H1 (cell line): ENCODE data around the gene TLE1. TPM values are rescaled to one million over a fixed set of nuclear protein-coding genes. Genes with fewer than 3 reads are reported as not detected.

Experiments used
- CTCF ChIA-PET: fragments of 300-600 bp; sonication (Branson Sonifier 250); formaldehyde crosslinking; loops from one replicate; lab custom pipeline; 2021; ENCODE audit not compliant: partially characterized antibody; lab: Charles Lee
- POLR2A ChIA-PET: fragments of 300-600 bp; sonication (Branson Sonifier 250); formaldehyde crosslinking; loops from one replicate; lab custom pipeline; 2021; ENCODE audit warnings: inconsistent platforms; ENCODE audit not compliant: partially characterized antibody; lab: Charles Lee
- DNase-seq, 2 experiments: peaks; one replicate each; pipeline versions ENCODE4 v3.0.0 to v3.0.0-alpha.2; 2010 to 2022; ENCODE audit warnings: low spot score in 2 of 2, low read depth in 1 of 2, mixed read lengths in 1 of 2
- FAIRE-seq: peaks from 2 replicates; lab custom pipeline; 2011; peaks lifted over from hg19 to GRCh38; lab: Jason Lieb, UNC
- H2AFZ ChIP-seq: 2 replicates; pipeline ENCODE4 v1.8.1; 2012; ENCODE audit warnings: low read length, inconsistent platforms
- H2AK5ac ChIP-seq: 2 replicates; pipeline ENCODE4 v1.6.1; 2013; ENCODE audit warnings: low read depth, low read length
- H2BK120ac ChIP-seq: replicated peaks from 2 replicates; pipeline ENCODE3; 2013; ENCODE audit warnings: low read depth, low read length, inconsistent platforms
- H2BK12ac ChIP-seq: 2 replicates; pipeline ENCODE4 v1.6.1; 2013; ENCODE audit warnings: low read depth, low read length
- H2BK15ac ChIP-seq: 2 replicates; pipeline ENCODE4 v1.6.1; 2013; ENCODE audit warnings: low read length
- H2BK20ac ChIP-seq: 2 replicates; pipeline ENCODE4 v1.6.1; 2013; ENCODE audit warnings: low read length
- H2BK5ac ChIP-seq: 2 replicates; pipeline ENCODE4 v1.6.1; 2013; ENCODE audit warnings: low read depth, low read length
- H3K14ac ChIP-seq: 2 replicates; pipeline ENCODE4 v1.6.1; 2013; ENCODE audit warnings: inconsistent platforms; ENCODE audit not compliant: insufficient read length
- H3K18ac ChIP-seq: 2 replicates; pipeline ENCODE4 v1.6.1; 2013; ENCODE audit warnings: low read length; ENCODE audit errors: extremely low read depth
- H3K23ac ChIP-seq: 2 replicates; pipeline ENCODE4 v1.6.1; 2013; ENCODE audit warnings: inconsistent platforms; ENCODE audit not compliant: insufficient read length
- H3K23me2 ChIP-seq: 2 replicates; pipeline ENCODE4 v1.6.1; 2013; ENCODE audit warnings: low read depth, low read length
- H3K27ac ChIP-seq: 2 replicates; pipeline ENCODE4 v1.6.1; 2011; ENCODE audit warnings: low read depth, low read length, inconsistent platforms
- H3K27me3 ChIP-seq, 4 experiments: replicated peaks in 1 of 4; 1 replicate in 1 of 4; 2 replicates in 3 of 4; pipeline versions ENCODE4 v1.6.1 to v1.8.1; 2011 to 2013; ENCODE audit warnings: low read length in 3 of 4, mild to moderate bottlenecking in 3 of 4, inconsistent platforms in 2 of 4, mixed read lengths in 2 of 4, moderate library complexity in 1 of 4; ENCODE audit not compliant: control insufficient read depth in 3 of 4, insufficient read depth in 3 of 4; ENCODE audit errors: extremely low read depth in 1 of 4
- H3K36me3 ChIP-seq, 4 experiments: 2 replicates each; pipeline versions ENCODE4 v1.6.1 to v1.8.1; 2011 to 2013; ENCODE audit warnings: mild to moderate bottlenecking in 4 of 4, low read length in 3 of 4, moderate library complexity in 2 of 4, control low read depth in 1 of 4, inconsistent platforms in 1 of 4; ENCODE audit not compliant: insufficient read depth in 4 of 4, control insufficient read depth in 2 of 4
- H3K4ac ChIP-seq: replicated peaks from 2 replicates; pipeline ENCODE3; 2013; ENCODE audit warnings: low read length, low read depth, mixed read lengths, inconsistent platforms; ENCODE audit not compliant: insufficient read length
- H3K4me1 ChIP-seq, 4 experiments: replicated peaks in 1 of 4; 1 replicate in 1 of 4; 2 replicates in 3 of 4; pipeline versions ENCODE4 v1.6.1 to v1.8.1; 2011 to 2013; ENCODE audit warnings: low read length in 3 of 4, inconsistent platforms in 2 of 4, mixed read lengths in 1 of 4; ENCODE audit not compliant: insufficient read depth in 4 of 4, control insufficient read depth in 3 of 4
- H3K4me2 ChIP-seq, 2 experiments: 2 replicates each; pipeline versions ENCODE4 v1.6.1 to v1.8.1; 2011 to 2013; ENCODE audit warnings: low read depth in 2 of 2, low read length in 2 of 2, control low read depth in 1 of 2, inconsistent platforms in 1 of 2, mild to moderate bottlenecking in 1 of 2; ENCODE audit not compliant: insufficient read depth in 1 of 2
- H3K4me3 ChIP-seq, 4 experiments: fragments of 200-600, 300-600 bp in 1 of 4; sonication (generic), shearing (Covaris generic), sonication (Bioruptor Twin) in 1 of 4; 2 replicates each; pipeline versions ENCODE4 v1.5.1 to v1.8.1; 2011 to 2016; ENCODE audit warnings: low read length in 4 of 4, low read depth in 3 of 4, control low read depth in 2 of 4, inconsistent platforms in 2 of 4, mild to moderate bottlenecking in 2 of 4, mixed read lengths in 1 of 4, moderate library complexity in 1 of 4; ENCODE audit not compliant: insufficient read depth in 2 of 4; ENCODE audit errors: extremely low read depth in 1 of 4
- H3K56ac ChIP-seq: replicated peaks from 2 replicates; pipeline ENCODE3; 2013; ENCODE audit warnings: low read depth, mild to moderate bottlenecking, mixed read lengths, low read length, inconsistent platforms; ENCODE audit not compliant: insufficient read length
- H3K79me1 ChIP-seq: 2 replicates; pipeline ENCODE4 v1.6.1; 2013; ENCODE audit warnings: low read depth, low read length, control low read depth
- H3K79me2 ChIP-seq, 2 experiments: 2 replicates each; pipeline versions ENCODE4 v1.6.1 to v1.8.1; 2012 to 2013; ENCODE audit warnings: low read length in 2 of 2, mild to moderate bottlenecking in 2 of 2, inconsistent platforms in 1 of 2; ENCODE audit not compliant: insufficient read depth in 2 of 2, control insufficient read depth in 1 of 2
- H3K9ac ChIP-seq, 4 experiments: replicated peaks in 1 of 4; 1 replicate in 1 of 4; 2 replicates in 3 of 4; pipeline versions ENCODE4 v1.6.1 to v1.8.1; 2011 to 2013; ENCODE audit warnings: low read depth in 3 of 4, low read length in 3 of 4, control low read depth in 2 of 4, mild to moderate bottlenecking in 2 of 4, moderate library complexity in 2 of 4, inconsistent platforms in 1 of 4; ENCODE audit errors: extremely low read depth in 1 of 4
- H3K9me3 ChIP-seq, 2 experiments: 2 replicates each; pipeline versions ENCODE4 v1.6.1 to v1.8.1; 2012 to 2013; ENCODE audit warnings: mild to moderate bottlenecking in 2 of 2, moderate library complexity in 2 of 2, control low read depth in 1 of 2, inconsistent platforms in 1 of 2, low read depth in 1 of 2, low read length in 1 of 2, mixed read lengths in 1 of 2; ENCODE audit not compliant: insufficient read depth in 2 of 2
- H4K20me1 ChIP-seq, 2 experiments: replicated peaks in 1 of 2; 2 replicates each; pipeline versions ENCODE3 to v1.8.1; 2011 to 2013; ENCODE audit warnings: inconsistent platforms in 2 of 2, low read length in 2 of 2, mild to moderate bottlenecking in 1 of 2; ENCODE audit not compliant: insufficient read depth in 2 of 2, control insufficient read depth in 1 of 2
- H4K5ac ChIP-seq: 2 replicates; pipeline ENCODE4 v1.6.1; 2013; ENCODE audit warnings: low read length, low read depth, mixed read lengths, inconsistent platforms; ENCODE audit not compliant: insufficient read length
- H4K8ac ChIP-seq: 2 replicates; pipeline ENCODE4 v1.8.0; 2013; ENCODE audit warnings: mild to moderate bottlenecking, moderate library complexity, low read length, inconsistent platforms; ENCODE audit not compliant: insufficient read depth; ENCODE audit errors: extremely low read depth
- H4K91ac ChIP-seq: replicated peaks from 2 replicates; pipeline ENCODE3; 2013; ENCODE audit warnings: low read length, mixed read lengths, inconsistent platforms; ENCODE audit not compliant: insufficient read length
- ATF3 ChIP-seq: IDR thresholded peaks from 2 replicates; pipeline ENCODE4 v1.6.1; 2011; ENCODE audit warnings: low read depth, mild to moderate bottlenecking, low read length; ENCODE audit not compliant: insufficient read depth
- CHD1 ChIP-seq: IDR thresholded peaks from 2 replicates; pipeline ENCODE4 v1.6.1; 2012; ENCODE audit warnings: low read depth, low read length, improper control_type of control experiment
- KDM5A ChIP-seq: fragments of 200-600 bp; IDR thresholded peaks from 2 replicates; pipeline ENCODE4 v1.7.1; 2012; ENCODE audit warnings: mild to moderate bottlenecking, low read length, inconsistent platforms, mixed read lengths
- WGBS, 2 experiments: shearing (Covaris generic) in 1 of 2; methylation state at CpG; one replicate each; pipeline versions ENCODE4 v1.1.6 to v1.1.7; 2013 to 2015; ENCODE audit warnings: low lambda C conversion rate in 2 of 2, mixed read lengths in 2 of 2, inconsistent platforms in 1 of 2, low coverage in 1 of 2, missing lambda C conversion rate in 1 of 2; ENCODE audit not compliant: insufficient replicate concordance in 2 of 2, insufficient coverage in 1 of 2, insufficient read length in 1 of 2; ENCODE audit errors: extremely low coverage in 1 of 2, missing lambda C conversion rate in 1 of 2; 5-methylcytosine and 5-hydroxymethylcytosine counted together
- polyA plus RNA-seq, 7 experiments: library from polyadenylated mRNA; depleted of rRNA in 3 of 7; stranded (reverse) in 5 of 7; unstranded in 2 of 7; fragments of >200 nt in 5 of 7; fragments of 200-250 nt in 2 of 7; gene quantifications; 1 replicate in 5 of 7; 2 replicates in 1 of 7; 4 replicates in 1 of 7; pipeline versions ENCODE4 v1.2.1 to v1.2.3, GENCODE V29; 2011 to 2013; ENCODE audit warnings: missing spikeins in 2 of 7, mixed read lengths in 2 of 7
- total RNA-seq: library from RNA; stranded (reverse); fragmentation: NEBNext Ultra II Directional; extraction: Animal tissue kit (Norgen Biotek cat#: 25700); gene quantifications from 2 replicates; pipeline ENCODE4 v1.2.1, GENCODE V29; 2021

The TLE1 gene
- total and polyA plus RNA-seq, 2 of the 8 experiments (the other 6 are each of a cell fraction or from before 2014, with no cell fraction given): 81.8 to 91.6 TPM

- no peak overlapping the region for H4K91ac ChIP-seq
- H3K27me3 ChIP-seq: no peaks in the 10 kb centered on the region
- peaks cover 0 to 40% of the 10 kb centered on the region in 2 experiments; a peak in 2 of 4 replicates for H3K79me2 ChIP-seq
- H3K36me3 ChIP-seq: peaks cover 4 to 31% (median 11%) of the 10 kb centered on the region in 4 experiments; a peak in 7 of 8 replicates
- no peak overlapping the region for H3K18ac ChIP-seq
- H4K20me1 ChIP-seq: peaks cover 4 to 6% of the 10 kb centered on the region in 2 experiments
- H2BK5ac ChIP-seq: no peak overlapping the region
- H3K27ac ChIP-seq: no peak overlapping the region
- H4K5ac ChIP-seq: no peak overlapping the region
- no peak overlapping the region for H3K4me3 ChIP-seq
- H2AFZ ChIP-seq: no peak overlapping the region
- no peak overlapping the region for H3K9ac ChIP-seq
- TF ChIP-seq ATF3 (no peak), CHD1 (no peak), KDM5A (no peak)
- H3K4me1 ChIP-seq: peaks cover 0 to 9% (median 3%) of the 10 kb centered on the region in 4 experiments; a peak in 4 of 7 replicates
- ChIA-PET CTCF (interaction anchor here (0.8 kb wide), 1 partner anchor 109 kb away, joined by 4 read pairs; no protein-coding TSS in a partner anchor), POLR2A (interaction anchor here (0.6 to 0.8 kb wide), 2 partner anchors 58 to 1508 kb away, joined by 3 to 4 read pairs; no protein-coding TSS in a partner anchor)
- no peaks in the 10 kb centered on the region for H3K23me2 ChIP-seq
- no peak overlapping the region for H2BK15ac ChIP-seq
- H3K56ac ChIP-seq: no peak overlapping the region
- H3K4me2 ChIP-seq: no peak overlapping the region
- H4K8ac ChIP-seq: no peak overlapping the region
- no peak overlapping the region for H3K14ac ChIP-seq
- H2BK20ac ChIP-seq: no peak overlapping the region
- 95% methylated on average over 1 of the region's 1 CpG; no CpG with 5 or more reads in 1 of the 2 experiments for WGBS, 2 experiments
- H2BK12ac ChIP-seq: no peak overlapping the region
- DNase-seq (no peak), FAIRE-seq (no peak)
- no peaks in the 10 kb centered on the region for H3K9me3 ChIP-seq
- H2BK120ac ChIP-seq: no peak overlapping the region
- no peak overlapping the region for H2AK5ac ChIP-seq
- no peak overlapping the region for H3K4ac ChIP-seq
- peaks cover 5% of the 10 kb centered on the region; the same call in 1 of the 2 replicates for H3K79me1 ChIP-seq
- H3K23ac ChIP-seq: no peak overlapping the region
Observed at GRCh38 chr9:81632599-81632998, 56.7 kb downstream of the TLE1 start.
